A549 (cell line): ENCODE results near the gene KRTCAP2.

Experiments
- EP300 ChIP-seq, 2 experiments: fragments of >200 bp; sonication (Bioruptor Twin); formaldehyde crosslinking; IDR thresholded peaks; 2 replicates in 1 of 2; 3 replicates in 1 of 2; pipeline ENCODE4 v1.6.1; 2016 to 2017
- FOSL2 ChIP-seq, 2 experiments: fragments of 450-650 bp in 1 of 2; fragments of >200 bp in 1 of 2; sonication (Bioruptor Twin) in 1 of 2; formaldehyde crosslinking; IDR thresholded peaks; 2 replicates each; pipeline versions ENCODE4 v1.5.0 to v1.6.1; 2016 to 2020; ENCODE audit warnings: mild to moderate bottlenecking in 1 of 2, moderate library complexity in 1 of 2
- MAFK ChIP-seq: fragments of 450-650 bp; IDR thresholded peaks from 2 replicates; pipeline ENCODE4 v1.6.1; 2014; ENCODE audit not compliant: partially characterized antibody
- POLR2A ChIP-seq: IDR thresholded peaks from 2 replicates; pipeline ENCODE4 v1.6.1; 2012; ENCODE audit warnings: mild to moderate bottlenecking, low read length
- POLR2AphosphoS2 ChIP-seq: conservative IDR thresholded peaks from 2 replicates; pipeline ENCODE4 v1.6.1; 2012; ENCODE audit warnings: low read length, improper control_type of control experiment, inconsistent platforms
- RAD21 ChIP-seq, 2 experiments: fragments of >200 bp in 1 of 2; sonication (Bioruptor Twin) in 1 of 2; formaldehyde crosslinking in 1 of 2; IDR thresholded peaks in 1 of 2; conservative IDR thresholded peaks in 1 of 2; 2 replicates in 1 of 2; 3 replicates in 1 of 2; pipeline ENCODE4 v1.6.1; 2012 to 2018; ENCODE audit warnings: inconsistent platforms in 1 of 2
- RCOR1 ChIP-seq: fragments of 150-350 bp; IDR thresholded peaks from 2 replicates; pipeline ENCODE4 v1.6.1; 2014; ENCODE audit warnings: antibody characterized with exemption, low read length, low read depth
- RFX5 ChIP-seq: fragments of 450-650 bp; IDR thresholded peaks from 2 replicates; pipeline ENCODE4 v1.7.1; 2014; ENCODE audit warnings: antibody characterized with exemption, mild to moderate bottlenecking, moderate library complexity
- SMC3 ChIP-seq: fragments of >200 bp; sonication (Bioruptor Twin); formaldehyde crosslinking; IDR thresholded peaks from 3 replicates; pipeline ENCODE4 v1.6.1; 2018; ENCODE audit warnings: inconsistent platforms
- TF ChIP-seq, protein P1 (sequence below): fragments of 200-600 bp; sonication (generic); IDR thresholded peaks from 2 replicates; pipeline ENCODE4 v1.6.1; 2016; ENCODE audit warnings: antibody characterized with exemption, mild to moderate bottlenecking, moderate library complexity
- TF ChIP-seq, protein P2 (sequence below): fragments of >200 bp; sonication (Bioruptor Twin); formaldehyde crosslinking; IDR thresholded peaks from 3 replicates; pipeline ENCODE4 v1.5.1; 2016

- TF ChIP-seq EP300 (IDR thresholded peaks at IDR 0.05) (no peak), MAFK (no peak), SMC3 (no peak), RFX5 (no peak), POLR2AphosphoS2 (no peak), POLR2A (no peak), RCOR1 (no peak), RAD21 (conservative IDR thresholded peaks at IDR 0.05 in 1 of 2, IDR thresholded peaks at IDR 0.05 in 1 of 2) (no peak), FOSL2 (IDR thresholded peaks at IDR 0.05) (no peak), FOSL2 (CRISPR knock-in tag; IDR thresholded peaks at IDR 0.05) (no peak)
- TF ChIP-seq, protein P1, sequence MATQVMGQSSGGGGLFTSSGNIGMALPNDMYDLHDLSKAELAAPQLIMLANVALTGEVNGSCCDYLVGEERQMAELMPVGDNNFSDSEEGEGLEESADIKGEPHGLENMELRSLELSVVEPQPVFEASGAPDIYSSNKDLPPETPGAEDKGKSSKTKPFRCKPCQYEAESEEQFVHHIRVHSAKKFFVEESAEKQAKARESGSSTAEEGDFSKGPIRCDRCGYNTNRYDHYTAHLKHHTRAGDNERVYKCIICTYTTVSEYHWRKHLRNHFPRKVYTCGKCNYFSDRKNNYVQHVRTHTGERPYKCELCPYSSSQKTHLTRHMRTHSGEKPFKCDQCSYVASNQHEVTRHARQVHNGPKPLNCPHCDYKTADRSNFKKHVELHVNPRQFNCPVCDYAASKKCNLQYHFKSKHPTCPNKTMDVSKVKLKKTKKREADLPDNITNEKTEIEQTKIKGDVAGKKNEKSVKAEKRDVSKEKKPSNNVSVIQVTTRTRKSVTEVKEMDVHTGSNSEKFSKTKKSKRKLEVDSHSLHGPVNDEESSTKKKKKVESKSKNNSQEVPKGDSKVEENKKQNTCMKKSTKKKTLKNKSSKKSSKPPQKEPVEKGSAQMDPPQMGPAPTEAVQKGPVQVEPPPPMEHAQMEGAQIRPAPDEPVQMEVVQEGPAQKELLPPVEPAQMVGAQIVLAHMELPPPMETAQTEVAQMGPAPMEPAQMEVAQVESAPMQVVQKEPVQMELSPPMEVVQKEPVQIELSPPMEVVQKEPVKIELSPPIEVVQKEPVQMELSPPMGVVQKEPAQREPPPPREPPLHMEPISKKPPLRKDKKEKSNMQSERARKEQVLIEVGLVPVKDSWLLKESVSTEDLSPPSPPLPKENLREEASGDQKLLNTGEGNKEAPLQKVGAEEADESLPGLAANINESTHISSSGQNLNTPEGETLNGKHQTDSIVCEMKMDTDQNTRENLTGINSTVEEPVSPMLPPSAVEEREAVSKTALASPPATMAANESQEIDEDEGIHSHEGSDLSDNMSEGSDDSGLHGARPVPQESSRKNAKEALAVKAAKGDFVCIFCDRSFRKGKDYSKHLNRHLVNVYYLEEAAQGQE, result no peak
- TF ChIP-seq, protein P2, sequence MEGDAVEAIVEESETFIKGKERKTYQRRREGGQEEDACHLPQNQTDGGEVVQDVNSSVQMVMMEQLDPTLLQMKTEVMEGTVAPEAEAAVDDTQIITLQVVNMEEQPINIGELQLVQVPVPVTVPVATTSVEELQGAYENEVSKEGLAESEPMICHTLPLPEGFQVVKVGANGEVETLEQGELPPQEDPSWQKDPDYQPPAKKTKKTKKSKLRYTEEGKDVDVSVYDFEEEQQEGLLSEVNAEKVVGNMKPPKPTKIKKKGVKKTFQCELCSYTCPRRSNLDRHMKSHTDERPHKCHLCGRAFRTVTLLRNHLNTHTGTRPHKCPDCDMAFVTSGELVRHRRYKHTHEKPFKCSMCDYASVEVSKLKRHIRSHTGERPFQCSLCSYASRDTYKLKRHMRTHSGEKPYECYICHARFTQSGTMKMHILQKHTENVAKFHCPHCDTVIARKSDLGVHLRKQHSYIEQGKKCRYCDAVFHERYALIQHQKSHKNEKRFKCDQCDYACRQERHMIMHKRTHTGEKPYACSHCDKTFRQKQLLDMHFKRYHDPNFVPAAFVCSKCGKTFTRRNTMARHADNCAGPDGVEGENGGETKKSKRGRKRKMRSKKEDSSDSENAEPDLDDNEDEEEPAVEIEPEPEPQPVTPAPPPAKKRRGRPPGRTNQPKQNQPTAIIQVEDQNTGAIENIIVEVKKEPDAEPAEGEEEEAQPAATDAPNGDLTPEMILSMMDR, result no peak
These were observed 7.0 kb downstream of the KRTCAP2 start for GRCh38 chr1:155166051-155166470.
